HG03575 (cell line): ENCODE data around the gene MPZL1.
"Not testable (repeated sequence)": the region's sequence is repeated elsewhere in the genome, so short reads cannot be mapped to it uniquely, and the experiment has no call there.

Experiments
- ATAC-seq: cut with Tn5 transposase; IDR thresholded peaks from one replicate; pipeline ENCODE4 v1.9.1; 2021; ENCODE audit not compliant: unreplicated experiment, insufficient number of reproducible peaks, low FRiP score; ENCODE audit errors: extremely low read depth

Gene MPZL1

GRCh38 chr1:167792188-167792565, 70.4 kb downstream of the MPZL1 start:
- no peak for ATAC-seq

DNA sequence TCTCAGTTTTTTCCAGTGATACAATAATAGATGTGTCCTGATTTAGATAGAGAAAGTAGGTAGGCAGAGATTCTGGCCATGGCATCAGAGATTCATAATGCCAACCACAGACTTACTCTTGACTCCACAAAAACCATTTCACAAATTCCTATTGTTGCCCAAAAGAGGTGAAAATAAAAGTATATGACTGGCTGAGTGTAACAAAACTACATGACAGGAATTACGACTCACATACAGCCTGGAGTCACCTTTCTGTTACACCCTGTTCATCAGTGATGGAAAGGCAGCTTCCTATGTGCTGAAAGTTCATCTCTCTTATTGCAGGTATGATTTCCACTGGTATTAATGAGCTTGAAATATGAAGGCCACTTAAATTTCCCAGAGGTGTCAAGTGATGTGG, 72.3 kb downstream of the MPZL1 start:
- no peak for ATAC-seq

GRCh38 chr1:167795810-167796740, 74.3 kb downstream of the MPZL1 start:
- ATAC-seq: no peak

DNA sequence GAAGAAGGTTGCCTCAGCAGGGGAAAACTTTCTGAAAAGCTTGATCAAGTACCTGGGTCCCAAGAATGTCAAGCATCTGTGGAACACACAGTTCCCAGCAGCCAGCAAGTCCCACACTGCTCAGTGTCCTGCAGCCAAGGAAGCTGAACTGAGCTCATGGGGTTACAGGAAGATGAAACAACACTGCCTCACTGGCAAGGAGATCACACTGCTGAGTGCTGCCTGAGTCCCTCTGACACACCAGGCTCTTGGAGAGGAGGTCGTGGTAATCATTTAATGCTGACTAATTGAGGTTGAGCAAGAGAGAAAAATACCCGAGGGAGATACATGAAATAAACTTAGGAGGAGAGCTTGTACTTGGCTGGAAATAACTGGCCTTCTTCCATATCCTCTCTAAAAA, 75.2 kb downstream of the MPZL1 start:
- no peak for ATAC-seq

GRCh38 chr1:167798952-167799351, 77.2 kb downstream of the MPZL1 start:
- ATAC-seq: no peak

DNA sequence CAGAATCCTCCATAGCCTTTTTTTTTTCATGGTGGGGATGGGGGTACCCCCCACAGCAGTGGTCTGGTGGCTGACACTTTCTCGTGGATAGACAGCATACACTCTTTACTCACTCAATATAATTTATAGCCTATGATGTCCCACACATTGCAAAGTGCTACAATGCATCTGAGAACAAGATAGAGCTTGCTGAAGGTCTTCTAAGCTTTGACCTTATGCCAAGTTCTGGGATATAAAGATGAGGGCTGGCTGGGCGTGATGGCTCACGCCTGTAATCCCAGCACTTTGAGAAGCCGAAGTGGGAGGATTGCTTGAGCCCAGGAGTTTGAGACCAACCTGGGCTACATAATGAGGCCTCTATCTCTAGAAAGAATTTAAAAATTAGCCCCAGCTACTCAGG, 78.0 kb downstream of the MPZL1 start:
- ATAC-seq: no peak

DNA sequence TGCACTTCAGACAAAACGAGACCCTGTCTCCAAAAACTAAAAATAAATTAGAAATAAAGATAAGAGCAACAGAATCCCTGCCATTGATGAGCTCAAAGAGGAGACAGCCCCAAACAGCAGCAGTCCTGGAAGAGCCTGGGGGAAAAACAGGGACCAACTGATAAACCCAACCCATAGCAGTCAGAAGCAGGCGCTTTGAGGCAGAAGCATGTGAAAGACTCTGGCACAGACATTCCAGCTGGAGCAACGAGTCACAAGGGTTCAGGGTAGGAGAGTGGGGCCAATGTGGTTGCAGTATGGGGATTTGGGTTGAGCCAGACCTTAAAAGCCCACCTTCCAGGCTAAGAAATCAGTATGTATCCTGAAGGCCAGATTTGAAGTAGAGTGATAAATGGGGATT, 78.5 kb downstream of the MPZL1 start:
- ATAC-seq: no peak

DNA sequence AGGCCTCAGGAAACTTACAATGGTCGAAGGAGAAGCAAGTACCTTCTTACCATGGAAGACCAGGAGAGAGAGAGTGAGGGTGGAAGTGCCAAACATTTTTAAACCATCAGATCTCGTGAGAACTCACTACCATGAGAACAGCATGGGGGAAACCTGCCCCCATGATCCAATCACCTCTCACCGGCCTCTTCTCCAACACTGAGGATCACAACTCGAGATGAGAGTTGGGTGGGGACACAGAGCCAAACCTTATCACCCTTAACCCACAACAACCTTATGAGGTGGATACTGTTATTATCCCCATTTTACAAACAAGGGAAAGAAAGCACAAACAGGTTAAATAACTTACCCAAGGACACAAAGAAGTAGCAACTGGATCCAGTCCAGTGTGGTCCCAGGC, 80.5 kb downstream of the MPZL1 start:
- ATAC-seq: no peak

GRCh38 chr1:167803358-167804207, 81.8 kb downstream of the MPZL1 start:
- peak; percentile 62 for ATAC-seq

GRCh38 chr1:167805041-167805556, 83.3 kb downstream of the MPZL1 start:
- ATAC-seq: no peak

DNA sequence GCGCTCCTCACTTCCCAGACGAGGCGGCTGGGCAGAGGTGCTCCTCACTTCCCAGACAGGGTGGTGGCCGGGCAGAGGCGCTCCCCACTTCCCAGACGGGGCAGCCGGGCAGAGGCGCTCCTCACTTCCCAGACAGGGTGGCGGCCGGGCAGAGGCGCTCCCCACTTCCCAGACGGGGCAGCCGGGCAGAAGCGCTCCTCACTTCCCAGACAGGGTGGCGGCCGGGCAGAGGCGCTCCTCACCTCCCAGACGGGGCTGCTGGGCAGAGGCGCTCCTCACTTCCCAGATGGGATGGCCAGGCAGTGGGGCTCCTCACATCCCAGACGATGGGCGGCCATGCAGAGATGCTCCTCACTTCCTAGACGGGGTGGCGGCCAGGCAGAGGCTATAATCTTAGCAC, 84.5 kb downstream of the MPZL1 start:
- not testable (repeated sequence) for ATAC-seq

DNA sequence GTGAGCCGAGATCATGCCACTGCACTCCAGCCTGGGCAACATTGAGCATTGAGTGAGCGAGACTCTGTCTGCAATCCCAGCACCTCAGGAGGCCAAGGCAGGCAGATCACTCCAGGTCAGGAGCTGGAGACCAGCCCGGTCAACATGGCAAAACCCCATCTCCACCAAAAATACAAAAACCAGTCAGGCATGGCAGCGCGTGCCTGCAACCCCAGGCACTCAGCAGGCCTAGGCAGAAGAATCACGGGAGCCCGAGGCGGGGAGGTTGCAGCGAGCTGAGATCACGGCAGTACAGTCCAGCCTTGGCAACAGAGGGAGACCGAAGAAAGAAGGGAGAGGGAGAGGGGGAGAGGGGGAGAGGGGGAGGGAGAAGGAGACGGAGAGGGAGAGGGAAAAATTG, 84.9 kb downstream of the MPZL1 start:
- not testable (repeated sequence) for ATAC-seq

DNA sequence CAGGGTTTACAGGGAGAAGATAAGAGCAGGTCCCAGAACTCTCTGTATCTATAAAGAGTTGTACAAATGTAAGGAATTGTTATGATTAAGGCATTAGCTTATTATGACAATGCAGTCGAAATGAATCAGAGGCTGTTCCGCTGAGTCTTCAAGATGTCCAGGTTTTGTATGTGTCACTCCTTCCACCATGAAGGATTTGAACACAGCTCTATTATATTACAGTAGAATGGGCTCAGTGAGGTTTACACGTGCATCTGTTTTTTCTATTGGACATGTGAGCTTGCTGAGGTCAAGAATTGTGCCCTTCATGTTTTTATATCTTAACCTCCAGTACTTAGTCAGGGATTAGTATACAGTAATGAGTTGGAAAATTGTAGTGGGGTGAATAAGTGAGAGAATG, 86.3 kb downstream of the MPZL1 start:
- ATAC-seq: no peak

GRCh38 chr1:167808690-167809089, 86.9 kb downstream of the MPZL1 start:
- ATAC-seq: no peak

GRCh38 chr1:167812972-167813371, 91.2 kb downstream of the MPZL1 start:
- no peak for ATAC-seq

DNA sequence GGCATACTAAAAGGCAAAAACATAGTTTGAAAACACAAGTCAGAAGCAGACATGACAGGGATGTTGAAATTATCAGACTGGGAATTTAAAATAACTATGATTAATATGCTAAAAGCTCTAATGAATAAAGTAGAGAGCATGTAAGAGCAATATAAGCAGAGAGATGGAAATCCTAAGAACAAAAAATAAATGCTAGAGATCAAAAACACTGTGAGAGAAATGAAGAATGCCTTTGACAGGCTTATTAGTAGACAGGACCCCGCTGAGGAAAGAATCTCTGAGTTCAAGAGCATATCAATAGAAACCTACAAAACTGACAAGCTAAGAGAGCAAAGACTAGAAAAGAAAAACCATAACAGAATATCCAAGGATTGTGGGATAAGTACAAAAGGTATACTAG, 93.9 kb downstream of the MPZL1 start:
- ATAC-seq: no peak

DNA sequence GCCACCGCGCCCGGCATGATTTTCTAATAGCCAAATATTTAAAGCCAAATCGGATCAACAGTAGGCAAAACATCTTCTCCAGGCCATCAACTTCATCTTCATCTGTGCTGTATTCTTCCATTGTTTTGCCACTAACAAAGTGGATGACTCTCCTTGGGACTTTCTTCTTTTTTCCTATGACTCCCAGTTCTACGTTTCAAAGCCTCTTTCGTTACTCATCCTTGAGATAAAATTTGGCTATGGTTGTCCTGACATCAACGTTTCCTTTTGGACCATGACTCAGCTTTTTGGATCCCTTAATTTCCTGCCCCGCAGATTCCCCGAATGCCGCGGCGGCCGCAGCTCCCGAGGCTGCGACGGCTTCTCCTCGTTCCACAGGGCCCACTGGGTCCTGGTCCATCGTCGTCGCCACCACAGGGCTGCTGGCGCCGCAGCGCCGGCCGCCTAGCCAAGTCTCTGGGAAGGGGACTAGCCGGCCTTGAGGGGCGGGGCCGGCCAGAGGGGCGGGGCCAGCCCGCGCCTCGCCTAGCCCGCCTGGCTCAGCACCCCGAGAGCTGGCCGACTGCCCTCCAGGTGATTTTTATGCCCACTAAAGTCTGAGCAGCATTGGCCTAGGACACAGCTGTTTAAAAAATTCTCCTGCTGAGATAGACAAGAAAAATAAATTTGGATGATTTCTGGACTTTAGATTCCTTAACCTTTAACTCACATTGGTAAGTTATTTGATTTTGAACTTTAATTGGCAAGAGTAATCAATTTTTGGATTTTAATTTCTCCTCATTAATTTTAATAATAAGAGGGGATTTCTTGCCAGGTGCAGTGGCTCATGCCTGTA, 98.3 kb downstream of the MPZL1 start:
- no peak for ATAC-seq

- ATAC-seq: no peak
These were observed 99.0 kb downstream of the MPZL1 start for GRCh38 chr1:167820684-167821355.

DNA sequence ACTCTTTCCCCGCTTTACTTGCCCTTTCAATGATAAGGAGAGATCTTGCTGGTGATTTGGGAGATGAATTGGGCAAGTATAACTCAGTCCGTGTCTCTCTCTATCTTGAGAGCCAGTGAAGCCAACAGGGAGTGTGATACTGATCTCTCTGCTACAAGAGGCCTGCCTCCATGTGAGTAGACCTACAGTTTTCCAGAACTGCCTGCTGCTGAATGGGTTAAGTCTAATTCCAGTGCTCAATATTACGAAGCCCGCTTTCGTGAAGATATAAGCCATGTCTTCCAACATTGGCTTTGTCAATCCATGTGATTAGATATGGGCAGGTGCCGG, 99.5 kb downstream of the MPZL1 start:
- no peak for ATAC-seq
